Measurements from ENCODE around the gene DNAL4.
"Not testable (repeated sequence)": the region's sequence is repeated elsewhere in the genome, so short reads cannot be mapped to it uniquely, and the experiment has no call there.

Gene DNAL4

GRCh38 chr22:38827510-38827909, 33.6 kb upstream of the DNAL4 start:
- DNase-seq (ENCODE audit: low read depth in 3 of 3, low spot score in 1 of 3): no peak

- no peak for DNase-seq (ENCODE audit: low read depth in 3 of 3, low spot score in 1 of 3)
Measured at GRCh38 chr22:38826801-38827200, 32.9 kb upstream of the DNAL4 start.

- DNase-seq (ENCODE audit: low read depth in 3 of 3, low spot score in 1 of 3): no peak
Measured at GRCh38 chr22:38826386-38826785, 32.4 kb upstream of the DNAL4 start.

DNA sequence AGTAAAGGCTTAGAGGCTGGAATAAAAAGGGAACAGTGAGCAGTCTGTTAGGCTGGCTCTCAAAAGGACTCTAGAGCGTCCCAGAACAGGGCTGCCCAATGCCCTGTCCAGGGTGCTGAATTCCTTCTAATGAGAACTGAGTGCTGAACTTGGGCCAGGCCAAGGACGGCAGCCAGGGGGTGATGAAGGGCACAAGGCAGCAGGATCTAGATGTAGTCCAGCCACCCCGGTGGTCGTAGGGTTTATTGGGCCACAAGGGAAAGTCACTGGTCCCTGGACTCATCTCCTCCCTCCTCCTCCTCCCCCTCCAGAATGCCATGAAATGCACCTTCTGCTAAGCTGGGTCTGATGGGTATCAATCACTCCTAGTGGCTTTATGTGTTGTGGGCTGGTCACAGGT, 30.6 kb upstream of the DNAL4 start:
- no peak for DNase-seq (ENCODE audit: low read depth in 3 of 3, low spot score in 1 of 3)

GRCh38 chr22:38823637-38824036, 29.7 kb upstream of the DNAL4 start:
- DNase-seq (ENCODE audit: low read depth in 3 of 3, low spot score in 1 of 3): no peak

DNA sequence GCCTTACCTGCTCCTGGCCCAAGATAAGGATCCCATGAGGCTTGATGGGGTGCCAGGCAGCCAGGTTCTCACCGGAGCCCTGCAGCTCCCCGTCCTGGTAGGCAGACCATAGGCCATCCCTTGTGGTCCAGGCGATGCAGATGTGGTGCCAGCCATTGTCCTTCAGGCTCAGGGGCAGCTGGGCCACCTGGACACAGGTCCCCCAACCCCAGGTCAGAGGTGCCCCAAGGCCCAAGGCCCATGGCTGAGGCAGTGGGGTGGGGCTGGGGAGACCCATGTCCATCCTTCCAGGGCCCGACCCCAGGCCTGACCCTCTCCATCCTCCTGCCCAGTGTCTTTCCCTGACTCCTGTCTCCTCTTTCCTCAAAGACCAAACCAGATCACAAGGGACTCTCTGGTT, 29.1 kb upstream of the DNAL4 start:
- DNase-seq (ENCODE audit: low read depth in 3 of 3, low spot score in 1 of 3): no peak

- DNase-seq (ENCODE audit: low read depth in 3 of 3, low spot score in 1 of 3): no peak
Measured at GRCh38 chr22:38820020-38820419, 26.1 kb upstream of the DNAL4 start.

DNA sequence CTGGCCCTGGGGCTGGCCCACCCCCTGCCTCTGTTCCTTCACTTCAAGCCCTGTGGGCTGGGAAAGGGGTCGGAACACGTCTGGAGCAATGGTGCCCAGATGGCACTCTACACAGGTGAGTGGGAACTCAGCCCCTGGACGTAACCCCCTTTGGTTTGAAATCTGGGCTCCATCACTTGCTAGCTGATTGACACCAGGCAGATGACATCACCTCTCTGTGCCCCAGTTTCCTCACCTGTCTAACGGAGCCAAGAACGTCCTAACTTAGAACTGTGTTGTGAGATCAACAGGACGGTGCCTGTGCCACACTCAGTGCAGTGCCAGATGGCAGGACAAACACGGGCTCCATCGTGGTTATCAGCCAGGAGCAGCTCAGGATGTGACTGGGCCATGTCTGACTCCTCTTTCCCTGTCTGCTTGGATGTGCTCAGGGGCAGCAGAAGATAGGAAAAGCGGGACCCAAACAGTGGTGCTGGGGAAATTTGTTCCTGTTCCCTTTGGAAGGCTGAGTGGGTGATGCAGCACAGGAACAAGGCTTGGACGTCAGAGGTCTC, 25.5 kb upstream of the DNAL4 start:
- no peak for DNase-seq (ENCODE audit: low read depth in 3 of 3, low spot score in 1 of 3)

- DNase-seq (ENCODE audit: low read depth in 3 of 3, low spot score in 1 of 3): no peak
Measured at GRCh38 chr22:38817196-38817595, 23.3 kb upstream of the DNAL4 start.

- no peak for DNase-seq (ENCODE audit: low read depth in 3 of 3, low spot score in 1 of 3)
Measured at GRCh38 chr22:38815842-38816241, 21.9 kb upstream of the DNAL4 start.

DNA sequence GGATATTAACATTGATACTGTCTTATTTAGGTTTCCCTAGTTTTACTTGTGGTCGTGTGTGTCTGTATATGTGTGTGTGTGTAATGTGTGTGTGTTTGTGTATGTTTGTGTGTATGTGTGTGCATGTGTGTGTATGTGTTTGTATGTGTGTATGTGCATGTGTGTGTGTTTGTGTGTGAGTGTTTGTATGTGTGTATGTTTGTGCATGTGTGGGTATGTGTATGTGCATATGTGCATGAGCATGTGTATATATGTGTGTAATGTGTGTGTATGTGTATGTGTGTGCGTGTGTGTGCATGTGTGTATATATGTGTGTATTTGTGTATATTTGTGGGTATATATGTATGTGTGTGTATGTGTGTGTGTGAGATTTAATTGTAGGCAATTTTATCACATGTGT, 17.3 kb upstream of the DNAL4 start:
- no peak for DNase-seq (ENCODE audit: low read depth in 3 of 3, low spot score in 1 of 3)

DNA sequence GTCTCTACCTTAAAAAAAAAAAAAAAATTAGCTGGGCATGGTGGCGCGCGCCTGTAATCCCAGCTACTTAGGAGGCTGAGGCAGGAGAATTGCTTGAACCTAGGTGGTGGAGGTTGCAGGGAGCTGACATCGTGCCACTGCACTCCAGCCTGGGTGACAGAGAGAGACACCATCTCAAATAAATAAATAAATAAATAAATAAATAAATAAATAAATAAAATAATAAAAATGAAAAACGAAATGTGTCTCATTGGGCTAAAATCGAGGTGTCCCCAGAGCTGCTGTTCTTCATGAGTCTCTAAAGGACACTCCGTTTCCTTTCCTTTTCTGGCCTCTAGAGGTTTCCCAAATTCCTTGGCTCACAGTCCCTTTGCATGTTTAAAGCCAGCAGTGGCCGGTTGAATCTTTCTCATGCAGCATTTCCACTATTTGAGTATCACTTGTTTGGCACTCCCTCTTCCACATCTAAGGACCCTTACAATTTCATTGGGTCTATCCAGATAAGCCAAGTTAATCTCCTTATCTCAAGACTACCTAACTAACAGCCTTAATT, 11.2 kb upstream of the DNAL4 start:
- DNase-seq (ENCODE audit: low read depth in 3 of 3, low spot score in 1 of 3): not testable (repeated sequence)

- DNase-seq (ENCODE audit: low read depth in 3 of 3, low spot score in 1 of 3): no peak
Measured at GRCh38 chr22:38802671-38803121, 8.8 kb upstream of the DNAL4 start.

DNA sequence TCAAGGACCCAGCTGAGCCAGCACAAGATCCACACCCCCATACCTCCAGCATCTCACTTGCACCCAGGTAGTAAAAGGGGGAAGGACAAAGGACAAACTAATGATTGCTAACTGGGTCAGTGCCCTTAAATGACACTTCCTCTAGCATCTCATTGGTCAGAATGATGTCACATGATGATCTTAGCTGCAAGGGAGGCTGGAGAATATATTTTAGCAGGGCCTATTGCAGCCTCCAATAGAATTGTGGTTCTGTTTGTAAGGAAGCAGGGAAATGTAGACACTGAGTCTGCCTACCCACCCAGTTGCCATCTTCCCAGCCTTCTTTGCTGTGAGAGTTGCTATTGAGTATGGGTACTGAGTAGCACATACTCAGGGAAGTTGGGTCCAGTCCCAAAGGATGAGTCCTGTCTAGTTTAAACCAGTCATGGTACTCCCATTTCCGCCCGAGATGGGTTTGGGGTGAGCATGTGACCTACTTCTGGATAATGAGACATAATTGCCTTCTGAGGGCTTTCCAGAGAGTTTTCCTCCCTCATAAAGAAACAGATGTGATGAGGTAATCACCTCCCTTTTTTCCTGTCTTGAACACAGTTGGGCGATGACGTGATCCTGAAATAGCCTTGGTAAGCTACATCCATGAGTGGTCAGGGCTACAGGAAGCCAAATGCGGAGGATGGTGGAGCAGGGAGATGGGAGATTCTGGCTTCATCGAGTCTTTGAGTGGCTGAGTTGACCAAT, 5.5 kb upstream of the DNAL4 start:
- DNase-seq (ENCODE audit: low read depth in 3 of 3, low spot score in 1 of 3): no peak

DNA sequence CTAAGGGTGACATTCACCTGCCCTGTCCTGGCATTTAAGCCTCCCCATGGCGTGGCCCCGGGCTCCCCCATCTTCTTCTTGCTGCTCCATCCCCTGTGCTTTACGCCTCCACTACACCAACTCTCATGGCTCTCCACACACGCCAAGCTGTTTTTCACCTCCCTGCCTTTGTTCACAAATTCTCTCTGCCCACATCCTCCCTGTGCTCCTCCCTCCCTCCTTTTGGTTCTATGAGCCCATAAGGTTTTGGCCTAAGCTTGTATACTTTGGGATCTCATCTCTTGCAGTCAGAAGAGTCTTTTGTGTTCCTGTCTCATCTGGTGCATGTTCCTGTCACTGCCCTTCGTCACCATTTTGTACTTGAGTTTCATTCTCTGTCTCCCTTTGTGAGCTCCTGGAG, 4.6 kb upstream of the DNAL4 start:
- no peak for DNase-seq (ENCODE audit: low read depth in 3 of 3, low spot score in 1 of 3)

DNA sequence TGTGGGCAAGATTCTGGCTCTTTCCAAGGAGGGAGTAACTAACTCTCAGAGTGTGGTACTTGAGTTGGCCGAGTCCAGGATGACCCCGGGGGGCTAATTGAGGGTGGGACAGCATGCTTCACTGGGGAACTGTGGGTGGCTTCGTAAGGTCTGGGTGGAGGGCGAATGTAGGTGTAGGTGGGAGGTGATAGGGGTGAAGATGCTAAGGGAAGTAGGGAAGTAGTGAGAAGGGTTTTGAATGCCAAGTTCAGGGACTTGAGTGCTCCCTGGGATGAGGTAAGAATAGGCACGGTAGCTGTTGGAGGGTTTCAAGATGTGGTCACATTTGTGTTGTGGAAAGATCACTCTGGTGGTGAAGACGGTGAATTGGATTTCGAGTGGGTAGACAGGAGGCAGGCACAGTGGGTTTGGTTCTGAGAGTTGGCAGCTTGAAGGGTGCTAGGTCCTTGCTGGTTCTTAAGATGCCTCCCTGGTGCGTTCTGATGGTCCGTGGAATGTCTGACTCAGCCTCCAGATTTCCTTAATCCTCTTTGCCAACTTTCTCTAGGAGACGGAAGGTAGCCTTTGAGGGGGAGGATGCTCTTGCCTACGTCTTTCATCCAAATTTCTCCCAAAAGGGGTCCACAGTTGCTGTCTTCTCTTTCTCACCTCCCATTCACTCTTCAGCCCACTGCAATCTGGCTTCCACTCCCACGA, 2.5 kb upstream of the DNAL4 start:
- DNase-seq (ENCODE audit: low read depth in 3 of 3, low spot score in 1 of 3): no peak

DNA sequence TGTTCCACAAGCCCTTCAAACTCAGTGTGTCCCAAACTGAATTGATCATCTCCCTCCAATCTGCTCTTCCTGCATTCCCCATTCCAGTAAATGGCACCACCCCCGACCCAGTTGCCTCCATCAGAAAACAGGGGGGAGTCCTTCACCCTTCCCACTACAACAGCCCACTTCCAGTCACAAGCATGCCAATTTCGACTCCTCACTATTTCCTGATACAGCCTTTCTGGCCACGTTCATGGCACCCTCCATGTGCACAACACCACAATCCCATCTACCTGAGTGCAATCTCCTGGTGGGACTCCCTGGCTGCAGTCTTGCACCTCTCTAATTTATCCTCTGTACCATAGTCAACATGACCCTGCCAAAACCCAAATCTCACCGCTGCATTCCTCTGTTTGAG, 1.6 kb upstream of the DNAL4 start:
- DNase-seq (ENCODE audit: low read depth in 3 of 3, low spot score in 1 of 3): no peak

- DNase-seq (ENCODE audit: low read depth in 3 of 3, low spot score in 1 of 3): no peak
Measured at GRCh38 chr22:38793317-38793716, 626 bp downstream of the DNAL4 start.

DNA sequence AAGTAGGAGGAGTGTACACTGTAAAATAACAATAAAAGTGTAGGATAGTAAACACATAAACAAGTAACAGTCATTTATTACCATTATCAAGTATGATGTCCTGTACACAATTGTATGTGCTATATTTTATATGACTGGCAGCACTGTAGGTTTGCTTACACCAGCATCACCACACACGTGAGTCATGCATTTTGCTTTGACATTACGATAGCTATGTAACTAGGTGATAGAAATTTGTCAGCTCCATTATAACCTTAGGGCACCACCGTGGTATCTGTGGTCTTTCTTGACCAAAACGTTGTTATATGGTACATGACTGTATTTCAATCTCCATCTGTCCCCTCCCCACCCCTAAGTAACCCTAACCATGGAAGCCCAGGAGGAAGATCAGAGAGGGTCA, 1.1 kb downstream of the DNAL4 start:
- no peak for DNase-seq (ENCODE audit: low read depth in 3 of 3, low spot score in 1 of 3)

DNA sequence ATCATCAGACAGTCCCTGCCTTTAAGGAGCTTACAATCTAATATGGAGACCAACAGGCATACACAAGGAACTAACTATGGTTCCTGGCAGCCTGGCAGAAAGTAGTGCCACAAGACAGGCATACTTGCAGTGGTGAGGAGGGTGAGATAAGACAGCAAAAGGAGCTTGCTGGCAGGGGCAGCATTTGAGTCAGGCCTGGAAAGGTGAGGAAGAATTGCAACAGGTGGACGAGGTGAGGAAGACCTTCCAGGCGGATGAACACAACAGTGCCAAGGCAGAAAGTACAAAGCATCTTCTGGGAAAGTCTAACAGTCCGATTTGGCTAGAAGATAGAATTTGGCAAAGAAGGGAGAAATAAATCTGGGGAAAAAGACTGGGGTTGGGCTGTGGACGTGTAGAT, 4.3 kb downstream of the DNAL4 start:
- DNase-seq (ENCODE audit: low read depth in 3 of 3, low spot score in 1 of 3): no peak

DNA sequence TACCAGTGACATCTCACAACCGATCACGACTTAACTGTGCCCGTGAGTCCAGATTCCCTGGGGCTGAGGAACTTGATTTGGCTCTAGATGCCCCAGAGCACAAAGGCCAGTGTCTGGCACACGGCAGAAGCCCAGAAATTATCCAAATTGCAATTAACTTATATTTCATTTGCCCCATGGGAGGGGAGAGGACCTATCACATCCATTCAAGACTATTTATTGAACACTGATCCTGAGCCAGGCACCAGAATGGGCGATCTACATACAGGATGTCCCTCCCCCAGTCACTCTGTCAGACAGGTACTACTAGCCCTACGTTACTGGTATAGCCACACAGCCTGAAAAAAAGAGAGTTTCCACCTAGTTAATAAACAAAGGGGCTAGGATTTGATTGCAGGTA, 5.1 kb downstream of the DNAL4 start:
- no peak for DNase-seq (ENCODE audit: low read depth in 3 of 3, low spot score in 1 of 3)
